Measurements from ENCODE around the gene MDH1. TPM values are rescaled to one million over a fixed set of nuclear protein-coding genes. Genes with fewer than 3 reads are reported as not detected.

Gene MDH1
- total RNA-seq, 2 experiments from 2014 or later, result 179 to 197 TPM

DNA sequence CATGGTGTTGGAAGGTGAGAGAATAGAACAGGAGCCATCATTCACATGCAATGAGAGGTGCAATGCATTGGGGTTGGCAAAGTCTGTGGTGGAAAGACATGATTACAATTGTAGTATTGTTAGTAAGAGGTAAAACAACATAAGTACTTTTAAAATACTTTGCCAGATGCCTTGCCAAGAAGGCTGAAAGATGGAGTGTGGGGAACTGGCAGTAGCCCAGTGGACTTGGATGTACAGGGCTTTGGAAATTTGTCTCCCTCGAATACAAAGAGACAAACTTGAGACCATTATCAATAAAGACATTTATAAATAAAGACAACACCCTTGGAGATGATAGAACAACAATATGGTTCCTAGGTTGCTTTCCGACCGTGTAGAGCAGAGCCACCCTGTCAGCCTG, 62.0 kb downstream of the MDH1 start:
- CTCF ChIA-PET, result interaction anchor here (0.7 kb wide), 1 partner anchor 9 kb away, joined by 3 read pairs; no protein-coding TSS in a partner anchor
- POLR2A ChIA-PET, result no interaction called here
- H3K9me3 Mint-ChIP-seq (ENCODE audit: insufficient read depth), result peaks cover 4% of the 10 kb centered on the region
- no peak overlapping the region for H3K4me3 Mint-ChIP-seq
- no peaks in the 10 kb centered on the region for H3K36me3 Mint-ChIP-seq (ENCODE audit: low read depth)
- no peak for DNase-seq
- no peak overlapping the region for H3K27ac Mint-ChIP-seq
- no peaks in the 10 kb centered on the region for H3K4me1 Mint-ChIP-seq (ENCODE audit: low read depth)
- H3K27me3 Mint-ChIP-seq (ENCODE audit: low read depth), result no peaks in the 10 kb centered on the region
- no peak for ATAC-seq

- H3K27me3 Mint-ChIP-seq (ENCODE audit: low read depth), result no peaks in the 10 kb centered on the region
- peaks cover 4% of the 10 kb centered on the region for H3K9me3 Mint-ChIP-seq (ENCODE audit: insufficient read depth)
- no peaks in the 10 kb centered on the region for H3K36me3 Mint-ChIP-seq (ENCODE audit: low read depth)
- H3K27ac Mint-ChIP-seq, result no peak overlapping the region
- ChIA-PET CTCF (no interaction called here), POLR2A (no interaction called here)
- no peaks in the 10 kb centered on the region for H3K4me1 Mint-ChIP-seq (ENCODE audit: low read depth)
- ATAC-seq (no peak), DNase-seq (no peak)
- H3K4me3 Mint-ChIP-seq, result no peak overlapping the region
Observed at GRCh38 chr2:63651356-63651755, 62.6 kb downstream of the MDH1 start.

DNA sequence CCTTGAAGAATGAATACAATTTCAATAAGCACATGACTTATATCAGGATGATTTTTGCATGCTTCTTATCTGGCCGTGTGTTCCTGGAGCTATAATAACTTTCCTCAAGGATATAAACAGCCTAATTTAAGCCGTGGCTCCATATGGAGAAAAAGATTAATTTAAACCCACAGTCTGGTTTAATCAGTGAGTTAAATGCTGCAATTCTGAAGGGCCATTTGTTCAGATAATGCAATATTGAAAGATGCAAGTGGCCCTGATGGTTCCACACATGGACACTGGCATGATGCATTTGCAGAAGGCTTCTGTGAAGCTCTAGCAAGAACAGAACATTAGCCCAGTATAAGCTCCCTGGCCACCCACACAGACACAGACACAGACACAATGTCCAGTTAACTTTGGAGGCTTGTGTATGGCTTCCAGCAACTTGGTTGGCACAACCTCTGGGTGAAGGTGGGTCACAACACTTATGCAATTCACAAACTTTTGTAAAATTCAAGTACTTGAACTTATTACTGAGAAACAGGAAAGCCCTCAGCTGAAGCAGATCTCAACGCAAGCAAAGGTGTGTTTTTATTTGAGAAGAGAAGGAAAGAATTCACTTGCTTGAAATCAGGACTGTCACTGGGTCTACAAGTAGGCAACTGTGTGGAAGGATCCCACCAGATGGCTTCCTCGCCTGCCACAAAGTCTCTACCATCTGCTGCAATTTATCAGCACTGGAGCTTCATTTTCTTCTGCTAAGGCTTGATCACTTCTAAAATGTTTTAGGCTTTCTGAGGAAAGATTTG, 63.3 kb downstream of the MDH1 start:
- no peak for ATAC-seq
- CTCF ChIA-PET, result no interaction called here
- H3K9me3 Mint-ChIP-seq (ENCODE audit: insufficient read depth), result peaks cover 4% of the 10 kb centered on the region
- H3K27me3 Mint-ChIP-seq (ENCODE audit: low read depth), result no peaks in the 10 kb centered on the region
- no peaks in the 10 kb centered on the region for H3K36me3 Mint-ChIP-seq (ENCODE audit: low read depth)
- H3K27ac Mint-ChIP-seq, result no peak overlapping the region
- no peak overlapping the region for H3K4me3 Mint-ChIP-seq
- POLR2A ChIA-PET, result no interaction called here
- no peaks in the 10 kb centered on the region for H3K4me1 Mint-ChIP-seq (ENCODE audit: low read depth)
- DNase-seq, result no peak

- ChIA-PET POLR2A (no interaction called here), CTCF (no interaction called here)
- Mint-ChIP-seq H3K27me3 (ENCODE audit: low read depth) (no peaks in the 10 kb centered on the region), H3K9me3 (ENCODE audit: insufficient read depth) (peaks cover 4% of the 10 kb centered on the region), H3K36me3 (ENCODE audit: low read depth) (no peaks in the 10 kb centered on the region), H3K4me1 (ENCODE audit: low read depth) (no peaks in the 10 kb centered on the region), H3K27ac (no peak overlapping the region), H3K4me3 (no peak overlapping the region)
- ATAC-seq (no peak), DNase-seq (no peak)
Observed at GRCh38 chr2:63652652-63652985, 63.9 kb downstream of the MDH1 start.

DNA sequence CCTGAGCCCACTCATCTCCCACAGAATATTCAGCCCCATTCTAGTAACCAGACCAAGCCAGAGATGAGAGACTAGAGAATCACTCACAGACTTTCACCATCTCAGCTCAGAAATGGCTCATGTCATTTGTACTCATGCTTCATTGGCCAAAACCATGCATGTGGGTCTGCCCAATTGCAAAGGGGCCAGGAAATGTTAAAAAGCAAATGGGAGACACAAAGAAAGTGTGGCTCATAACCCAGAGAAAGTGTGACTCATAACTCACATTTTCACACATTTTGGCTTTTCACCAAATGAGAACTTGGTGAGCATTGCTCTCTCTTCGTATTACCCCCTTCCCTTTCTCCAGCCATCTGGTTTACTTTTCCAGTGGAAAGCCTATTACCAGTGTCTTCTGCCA, 66.2 kb downstream of the MDH1 start:
- DNase-seq, result no peak
- Mint-ChIP-seq H3K9me3 (ENCODE audit: insufficient read depth) (peaks cover 4% of the 10 kb centered on the region), H3K4me3 (no peak overlapping the region), H3K27ac (no peak overlapping the region), H3K4me1 (ENCODE audit: low read depth) (no peaks in the 10 kb centered on the region), H3K36me3 (ENCODE audit: low read depth) (no peaks in the 10 kb centered on the region), H3K27me3 (ENCODE audit: low read depth) (no peaks in the 10 kb centered on the region)
- ChIA-PET POLR2A (no interaction called here), CTCF (no interaction called here)
- ATAC-seq, result no peak

Other genes starting within 250 kb of the MDH1 start
- gene WDPCP, start 486 bp upstream of the MDH1 start, total RNA-seq, result 1 to 10 TPM; 7.6 to 8.8 TPM